GM21723 (cell line): ENCODE data around the gene AKT1.
A peak's percentile ranks its signal among the peaks of the same experiment; 100 is the strongest.

ENCODE experiments used
- ATAC-seq: cut with Tn5 transposase; IDR thresholded peaks from one replicate; pipeline ENCODE4 v1.9.1; 2021; ENCODE audit warnings: mild to moderate bottlenecking, moderate library complexity; ENCODE audit not compliant: unreplicated experiment

AKT1 gene

GRCh38 chr14:104773505-104774452 lies 21.8 kb downstream of the AKT1 start:
- no peak for ATAC-seq

GRCh38 chr14:104772707-104773504 lies 22.6 kb downstream of the AKT1 start:
- ATAC-seq: no peak

GRCh38 chr14:104771918-104772706 lies 23.4 kb downstream of the AKT1 start:
- ATAC-seq: no peak

- ATAC-seq: no peak
Measured at GRCh38 chr14:104771374-104771773, 24.2 kb downstream of the AKT1 start.

GRCh38 chr14:104770851-104771272 lies 24.7 kb downstream of the AKT1 start:
- no peak for ATAC-seq

GRCh38 chr14:104770072-104770579 lies 25.4 kb downstream of the AKT1 start:
- ATAC-seq: no peak

- ATAC-seq: no peak
Measured at GRCh38 chr14:104769324-104770071, 26.1 kb downstream of the AKT1 start.

- ATAC-seq: peak; percentile 86
Measured at GRCh38 chr14:104768437-104769323, 26.9 kb downstream of the AKT1 start.

GRCh38 chr14:104767634-104767918 lies 28.0 kb downstream of the AKT1 start:
- no peak for ATAC-seq

- no peak for ATAC-seq
Measured at GRCh38 chr14:104766863-104767633, 28.5 kb downstream of the AKT1 start.

- no peak for ATAC-seq
Measured at GRCh38 chr14:104766256-104766862, 29.2 kb downstream of the AKT1 start.

- no peak for ATAC-seq
Measured at GRCh38 chr14:104765517-104765916, 30.0 kb downstream of the AKT1 start.

GRCh38 chr14:104758981-104759969 lies 36.3 kb downstream of the AKT1 start:
- no peak for ATAC-seq

- ATAC-seq: no peak
Measured at GRCh38 chr14:104757681-104758392, 37.7 kb downstream of the AKT1 start.

GRCh38 chr14:104757238-104757585 lies 38.3 kb downstream of the AKT1 start:
- ATAC-seq: no peak

GRCh38 chr14:104756477-104757237 lies 38.9 kb downstream of the AKT1 start:
- no peak for ATAC-seq
